GM23338 (cell line): ENCODE results near the gene DUSP1. TPM values are rescaled to one million over a fixed set of nuclear protein-coding genes. Genes with fewer than 3 reads are reported as not detected.

Experiments used
- ATAC-seq: fragments of 200-7000 bp; cut with Tn5 transposase; 3 replicates; pipeline ENCODE4 v1.9.1; 2020
- DNase-seq: peaks from one replicate; pipeline ENCODE4 v3.0.0-alpha.2; 2015; ENCODE audit warnings: low spot score
- H2AFZ ChIP-seq: fragments of 200-600 bp; sonication (generic); 2 replicates; pipeline ENCODE4 v1.8.0; 2016; ENCODE audit warnings: antibody characterized with exemption, mild to moderate bottlenecking, moderate library complexity
- H3F3A ChIP-seq: fragments of 200-600 bp; sonication (generic); replicated peaks from 2 replicates; pipeline ENCODE4 v1.8.0; 2017; ENCODE audit warnings: antibody characterized with exemption, mixed run types, low read depth
- H3K27ac ChIP-seq: fragments of 200-600 bp; sonication (generic); 2 replicates; pipeline ENCODE4 v1.6.1; 2016; ENCODE audit warnings: low read depth
- H3K27me3 ChIP-seq: fragments of 200-600 bp; sonication (generic); 2 replicates; pipeline ENCODE4 v1.8.0; 2016; ENCODE audit warnings: mild to moderate bottlenecking, mixed run types, moderate library complexity; ENCODE audit not compliant: insufficient read depth
- H3K36me3 ChIP-seq: fragments of 200-600 bp; sonication (generic); 2 replicates; pipeline ENCODE4 v1.8.0; 2016; ENCODE audit warnings: mild to moderate bottlenecking; ENCODE audit not compliant: insufficient read depth
- H3K4me1 ChIP-seq: fragments of 200-600 bp; sonication (generic); 2 replicates; pipeline ENCODE4 v1.8.0; 2016; ENCODE audit warnings: mild to moderate bottlenecking, moderate library complexity; ENCODE audit not compliant: insufficient read depth
- H3K4me2 ChIP-seq: fragments of 200-600 bp; sonication (generic); 2 replicates; pipeline ENCODE4 v1.7.1; 2017; ENCODE audit warnings: mixed run types
- H3K4me3 ChIP-seq: fragments of 200-600 bp; sonication (generic); 2 replicates; pipeline ENCODE4 v1.6.1; 2016; ENCODE audit warnings: mixed run types
- H3K79me2 ChIP-seq: fragments of 200-600 bp; sonication (generic); replicated peaks from 2 replicates; pipeline ENCODE4 v1.8.0; 2017; ENCODE audit warnings: mild to moderate bottlenecking; ENCODE audit not compliant: insufficient read depth
- H3K9me2 ChIP-seq: fragments of 200-600 bp; sonication (generic); 2 replicates; pipeline ENCODE4 v1.8.0; 2017; ENCODE audit not compliant: insufficient read depth
- H4K20me1 ChIP-seq: fragments of 200-600 bp; sonication (generic); replicated peaks from 2 replicates; pipeline ENCODE4 v1.8.0; 2017; ENCODE audit warnings: mild to moderate bottlenecking; ENCODE audit not compliant: insufficient read depth
- H3K27ac Mint-ChIP-seq: 2 replicates; pipeline ENCODE4 v1.8.0; 2020; ENCODE audit warnings: inconsistent platforms, mild to moderate bottlenecking, moderate library complexity, mixed read lengths
- H3K27me3 Mint-ChIP-seq: 3 replicates; pipeline ENCODE4 v1.8.0; 2022; ENCODE audit warnings: low read depth, mild to moderate bottlenecking, moderate library complexity, mixed read lengths, inconsistent platforms; ENCODE audit not compliant: insufficient read depth, poor library complexity
- H3K36me3 Mint-ChIP-seq: 3 replicates; pipeline ENCODE4 v1.8.0; 2021; ENCODE audit warnings: low read depth, mild to moderate bottlenecking, inconsistent platforms, moderate library complexity, mixed read lengths
- H3K4me1 Mint-ChIP-seq: 3 replicates; pipeline ENCODE4 v1.8.0; 2020; ENCODE audit warnings: mild to moderate bottlenecking, inconsistent platforms, mixed read lengths
- H3K4me3 Mint-ChIP-seq: 3 replicates; pipeline ENCODE4 v1.8.0; 2021; ENCODE audit warnings: moderate library complexity, mild to moderate bottlenecking, inconsistent platforms, mixed read lengths
- H3K9me3 Mint-ChIP-seq: 3 replicates; pipeline ENCODE4 v1.8.0; 2020; ENCODE audit warnings: moderate library complexity, mild to moderate bottlenecking, inconsistent platforms, mixed read lengths
- CREB1 ChIP-seq: fragments of 250-450 bp; sonication (Bioruptor Pico); IDR thresholded peaks from 2 replicates; pipeline ENCODE4 v1.5.0; 2020; ENCODE audit warnings: low read depth, mild to moderate bottlenecking, moderate library complexity
- EZH2 ChIP-seq: fragments of 200-600 bp; sonication (generic); IDR thresholded peaks from one replicate; pipeline ENCODE4 v1.8.0; 2017; ENCODE audit warnings: antibody characterized with exemption, mild to moderate bottlenecking, low read depth; ENCODE audit not compliant: unreplicated experiment
- POLR2AphosphoS5 ChIP-seq: IDR thresholded peaks from 2 replicates; pipeline ENCODE4 v1.6.1; 2016; ENCODE audit warnings: antibody characterized with exemption, low read depth
- ZNF114 ChIP-seq: fragments of 250-450 bp; sonication (Bioruptor Pico); IDR thresholded peaks from 2 replicates; pipeline ENCODE4 v1.5.0; 2020; ENCODE audit warnings: mild to moderate bottlenecking, moderate library complexity
- ZNF462 ChIP-seq: fragments of 250-450 bp; sonication (Bioruptor Pico); IDR thresholded peaks from 2 replicates; pipeline ENCODE4 v1.5.0; 2020; ENCODE audit warnings: mild to moderate bottlenecking, moderate library complexity
- polyA plus RNA-seq: library from polyadenylated mRNA; unstranded; fragments of >200 nt; fragmentation: Nextera tagmentation; extraction: Ambion mirVana; gene quantifications from 2 replicates; pipeline ENCODE4 v1.2.1, GENCODE V29; 2016
- total RNA-seq: library from RNA; depleted of rRNA; stranded (reverse); fragments of >200 nt; shearing (Covaris generic); gene quantifications from 2 replicates; pipeline ENCODE4 v1.2.3, GENCODE V29; 2014

DUSP1 gene
- total and polyA plus RNA-seq, 2 experiments from 2014 or later, result 9.7 to 17.2 TPM

DNA sequence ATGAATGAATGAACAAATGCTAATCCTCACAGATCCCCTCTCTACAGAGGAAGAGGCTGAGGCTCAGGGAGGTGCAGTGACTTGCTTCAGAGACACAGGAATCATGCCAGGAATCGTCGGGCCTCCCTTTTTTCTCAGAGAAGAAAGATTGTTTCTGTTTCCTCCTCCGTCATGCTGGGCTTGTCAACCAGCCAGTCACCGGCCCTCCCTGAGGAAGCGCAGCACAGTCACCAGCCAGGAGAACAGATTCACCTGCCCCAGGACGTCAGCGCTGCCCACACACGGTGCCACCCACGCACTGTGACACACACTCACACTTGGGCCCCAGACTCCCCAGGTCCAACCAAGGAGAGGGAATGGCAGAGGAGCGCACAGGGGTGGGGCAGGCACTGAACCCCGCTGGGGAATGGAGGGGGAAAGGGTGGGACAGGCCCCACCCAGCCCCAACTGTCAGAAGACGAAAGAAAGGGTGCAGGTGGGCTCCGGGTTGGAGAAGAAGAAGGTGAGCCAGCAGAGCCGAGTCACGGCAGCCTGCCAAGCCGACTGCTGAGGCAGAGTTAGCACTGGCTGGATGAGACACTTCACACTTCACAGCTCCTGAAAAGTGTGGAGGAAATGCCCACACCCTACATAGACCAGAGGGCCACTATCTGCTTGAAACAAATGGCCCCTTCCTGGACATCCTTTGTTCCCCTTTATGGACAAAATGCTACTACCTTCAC lies 49.2 kb upstream of the DUSP1 start (continued):
- TF ChIP-seq ZNF462 (CRISPR knock-in tag) (no peak), POLR2AphosphoS5 (no peak)

DNA sequence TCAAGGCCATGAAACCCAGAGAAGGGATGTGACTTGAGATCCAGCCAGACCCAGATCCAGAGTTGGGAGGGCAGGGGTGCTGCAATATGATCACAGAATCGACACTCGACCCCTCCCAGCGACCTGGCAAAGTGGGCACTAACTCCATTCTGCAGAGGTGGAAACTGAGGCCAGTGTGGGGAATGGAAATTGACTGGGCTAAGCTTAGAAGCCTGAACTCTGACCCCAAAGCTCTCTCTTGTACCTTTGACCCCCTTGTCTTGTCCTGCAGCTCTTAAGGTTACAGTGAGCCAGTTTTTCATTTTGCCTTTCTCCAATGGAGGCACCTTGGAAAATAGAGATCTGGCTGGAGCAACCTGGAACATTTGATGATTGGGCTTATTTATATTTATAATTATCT lies 48.6 kb upstream of the DUSP1 start:
- Histone ChIP-seq H2AFZ (no peak overlapping the region), H3K9me2 (no peaks in the 10 kb centered on the region)

More for the DNA sequence above, 48.6 kb upstream of the DUSP1 start:
- Mint-ChIP-seq H3K4me3 (no peak overlapping the region), H3K27me3 (no peaks in the 10 kb centered on the region), H3K27ac (no peak overlapping the region), H3K36me3 (no peaks in the 10 kb centered on the region), H3K4me1 (peaks cover 13% of the 10 kb centered on the region), H3K9me3 (no peaks in the 10 kb centered on the region)
- TF ChIP-seq EZH2 (no peak), CREB1 (no peak), ZNF114 (CRISPR knock-in tag) (no peak), ZNF462 (CRISPR knock-in tag) (no peak)
- H3K27me3 ChIP-seq, result no peaks in the 10 kb centered on the region
- H3K27ac ChIP-seq, result no peak overlapping the region
- no peaks in the 10 kb centered on the region for H3K79me2 ChIP-seq
- DNase-seq (no peak), ATAC-seq (no peak)
- H3F3A ChIP-seq, result no peaks in the 10 kb centered on the region
- 0 out of 2 replicates have a peak, but pooled peaks cover 5% of the 10 kb centered on the region for H4K20me1 ChIP-seq
- no peaks in the 10 kb centered on the region for H3K36me3 ChIP-seq
- peaks cover 2% of the 10 kb centered on the region; the same call in 1 of the 2 replicates for H3K4me1 ChIP-seq
- H3K4me2 ChIP-seq, result no peak overlapping the region
- no peak overlapping the region for H3K4me3 ChIP-seq
